ENCODE measurements around the gene ANKRA2. TPM values are rescaled to one million over a fixed set of nuclear protein-coding genes. Genes with fewer than 3 reads are reported as not detected.

The ANKRA2 gene, protein sequence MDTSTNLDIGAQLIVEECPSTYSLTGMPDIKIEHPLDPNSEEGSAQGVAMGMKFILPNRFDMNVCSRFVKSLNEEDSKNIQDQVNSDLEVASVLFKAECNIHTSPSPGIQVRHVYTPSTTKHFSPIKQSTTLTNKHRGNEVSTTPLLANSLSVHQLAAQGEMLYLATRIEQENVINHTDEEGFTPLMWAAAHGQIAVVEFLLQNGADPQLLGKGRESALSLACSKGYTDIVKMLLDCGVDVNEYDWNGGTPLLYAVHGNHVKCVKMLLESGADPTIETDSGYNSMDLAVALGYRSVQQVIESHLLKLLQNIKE
- 16.6 TPM for polyA plus RNA-seq (2013, experiment 1 of 2; ENCODE audit: insufficient read length)
- 23.1 TPM for polyA plus RNA-seq (2013, experiment 2 of 2; ENCODE audit: insufficient read length)

GRCh38 chr5:73565139-73565968 lies at the start of gene ANKRA2, which contains the start of gene UTP15:
TSS of gene ANKRA2 (minus strand) at chr5:73565639. CDS start at chr5:73562881, 2,758 bp downstream.
TSS of gene UTP15 (plus strand) at chr5:73565743. CDS start at chr5:73567345, 1,602 bp downstream.
- DNase-seq, result peak; percentile 98

GRCh38 chr5:73615085-73615484 lies 49.6 kb upstream of the ANKRA2 start:
- no peak for DNase-seq

- DNase-seq, result no peak
Measured at GRCh38 chr5:73612799-73613198, 47.4 kb upstream of the ANKRA2 start.

DNA sequence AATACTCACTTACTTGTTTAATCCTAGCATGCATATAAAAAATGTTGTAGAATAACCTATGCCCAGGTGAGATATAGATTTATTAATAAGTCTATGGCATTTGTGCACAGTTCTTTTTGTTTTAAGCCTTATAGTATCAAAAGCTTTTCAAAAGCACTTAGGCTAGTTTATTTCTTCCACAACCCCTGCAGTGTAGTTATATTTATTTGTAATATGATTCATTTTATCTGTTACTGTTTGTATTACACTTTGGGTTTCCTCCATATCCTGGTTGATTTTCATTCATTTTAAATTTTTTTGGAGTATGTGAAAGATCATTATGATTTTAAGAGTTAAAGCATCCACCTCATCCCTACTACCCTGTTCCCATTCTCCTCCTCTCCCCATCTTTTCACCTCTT lies 41.8 kb upstream of the ANKRA2 start:
- no peak for DNase-seq

DNA sequence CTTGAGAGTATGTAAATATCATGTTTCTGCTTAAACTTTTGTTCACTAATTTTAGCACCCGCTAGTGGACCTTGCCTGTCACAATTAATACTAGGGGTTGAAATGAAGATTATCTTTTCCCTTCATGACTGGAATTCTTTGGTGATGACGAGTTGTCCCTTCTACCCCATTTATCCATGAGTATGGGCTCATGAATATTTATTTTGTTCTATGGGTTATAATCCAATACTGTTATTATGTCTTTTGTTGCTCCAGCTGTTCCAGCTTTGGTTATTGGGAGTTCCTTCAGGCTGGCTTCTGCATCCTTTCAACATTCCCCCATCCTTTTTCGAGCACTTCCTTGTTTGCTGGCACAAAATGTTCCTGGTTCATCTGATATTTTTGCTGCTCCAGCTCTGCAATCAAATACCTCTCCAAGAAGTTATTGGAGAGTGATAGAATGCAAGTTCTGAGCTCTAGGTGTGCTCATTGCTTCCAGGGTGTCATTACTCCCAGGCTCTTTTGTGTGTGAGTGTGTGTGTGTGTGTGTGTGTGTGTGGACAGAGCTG lies 40.8 kb upstream of the ANKRA2 start:
- peak; percentile 42 for DNase-seq

DNA sequence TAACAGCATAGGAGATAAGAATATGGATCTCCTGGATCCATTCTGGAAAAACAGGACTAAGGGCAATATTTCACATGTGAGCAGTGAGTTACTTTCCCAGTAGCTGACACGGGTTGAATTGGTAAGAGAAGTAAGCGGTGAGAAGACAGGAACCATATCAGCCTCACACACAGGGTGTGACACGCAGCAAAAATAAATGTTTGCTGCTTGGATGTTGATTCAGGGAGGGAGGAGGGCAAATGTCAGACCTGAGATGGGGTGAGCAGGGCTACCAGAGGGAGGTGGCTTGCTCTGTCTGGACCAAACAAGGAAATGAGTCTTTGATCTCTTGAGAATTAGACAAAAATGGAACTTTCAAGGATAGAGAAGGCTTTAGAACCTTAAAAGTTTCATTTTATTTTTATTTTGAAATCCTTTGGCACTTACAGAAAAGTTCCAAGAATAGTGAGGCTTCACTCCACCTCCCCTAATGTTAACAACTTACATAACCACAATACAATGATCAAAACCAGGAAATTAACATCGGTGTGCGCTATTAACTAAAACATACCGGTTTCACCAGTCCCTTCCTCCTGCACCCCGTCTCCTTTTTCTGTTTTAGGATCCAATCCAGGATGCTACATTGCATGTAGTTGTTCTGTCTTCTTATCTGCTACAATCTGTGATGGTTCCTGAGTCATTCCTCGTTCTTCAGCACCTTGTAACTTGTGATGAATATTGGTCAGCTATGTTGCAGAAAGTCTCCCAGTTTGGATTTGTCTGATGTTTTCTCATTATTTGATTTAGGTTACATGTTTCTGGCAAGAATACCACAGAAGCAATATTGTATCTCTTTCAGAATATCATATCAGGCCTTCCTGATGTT lies 40.0 kb upstream of the ANKRA2 start:
- no peak for DNase-seq

DNA sequence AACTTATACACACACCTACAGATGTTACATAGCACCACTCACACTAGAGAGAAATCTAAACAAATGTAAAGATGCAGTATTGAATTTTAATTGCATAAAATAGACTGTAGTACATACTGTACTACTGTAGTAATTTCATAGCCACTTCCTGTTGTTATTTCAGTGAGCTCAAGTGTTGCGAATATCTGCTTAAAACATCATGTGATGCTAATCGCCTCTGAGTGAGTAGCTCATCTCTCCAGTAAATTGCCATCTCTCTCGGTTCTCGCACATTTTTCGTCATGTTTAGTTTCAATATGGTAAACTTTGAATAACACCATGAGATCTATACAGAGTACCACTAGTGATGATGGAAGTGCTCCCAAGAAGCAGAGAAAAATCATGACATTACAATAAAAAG lies 38.6 kb upstream of the ANKRA2 start:
- DNase-seq, result no peak

DNA sequence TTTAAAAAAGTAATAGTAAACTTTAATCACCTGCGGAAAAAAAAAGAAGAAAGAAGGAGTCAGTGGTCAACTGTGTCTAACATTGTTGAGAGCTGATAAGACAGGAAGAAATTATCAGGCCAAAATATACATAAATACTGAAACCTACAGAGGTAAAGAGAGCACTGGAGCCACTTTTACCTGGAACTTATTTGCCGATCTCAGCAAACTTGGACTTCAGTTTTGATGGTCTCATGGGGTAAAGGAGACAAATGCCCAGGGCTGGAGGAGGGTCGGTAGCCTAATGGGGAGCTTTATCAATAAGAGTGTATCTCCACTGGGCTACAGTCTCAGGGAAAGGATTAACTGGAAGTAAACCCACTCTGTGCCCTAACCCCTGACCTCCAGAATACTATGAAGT lies 33.9 kb upstream of the ANKRA2 start:
- no peak for DNase-seq

GRCh38 chr5:73596705-73597328 lies 31.4 kb upstream of the ANKRA2 start:
- peak; percentile 23 for DNase-seq

- peak; percentile 78 for DNase-seq
Measured at GRCh38 chr5:73592551-73592950, 27.1 kb upstream of the ANKRA2 start.

- peak; percentile 62 for DNase-seq
Measured at GRCh38 chr5:73591698-73592501, 26.5 kb upstream of the ANKRA2 start.

GRCh38 chr5:73591102-73591695 lies 25.8 kb upstream of the ANKRA2 start:
- DNase-seq, result peak; percentile 80

- no peak for DNase-seq
Measured at GRCh38 chr5:73587923-73588322, 22.5 kb upstream of the ANKRA2 start.

GRCh38 chr5:73582285-73583145 lies 17.1 kb upstream of the ANKRA2 start:
- no peak for DNase-seq

DNA sequence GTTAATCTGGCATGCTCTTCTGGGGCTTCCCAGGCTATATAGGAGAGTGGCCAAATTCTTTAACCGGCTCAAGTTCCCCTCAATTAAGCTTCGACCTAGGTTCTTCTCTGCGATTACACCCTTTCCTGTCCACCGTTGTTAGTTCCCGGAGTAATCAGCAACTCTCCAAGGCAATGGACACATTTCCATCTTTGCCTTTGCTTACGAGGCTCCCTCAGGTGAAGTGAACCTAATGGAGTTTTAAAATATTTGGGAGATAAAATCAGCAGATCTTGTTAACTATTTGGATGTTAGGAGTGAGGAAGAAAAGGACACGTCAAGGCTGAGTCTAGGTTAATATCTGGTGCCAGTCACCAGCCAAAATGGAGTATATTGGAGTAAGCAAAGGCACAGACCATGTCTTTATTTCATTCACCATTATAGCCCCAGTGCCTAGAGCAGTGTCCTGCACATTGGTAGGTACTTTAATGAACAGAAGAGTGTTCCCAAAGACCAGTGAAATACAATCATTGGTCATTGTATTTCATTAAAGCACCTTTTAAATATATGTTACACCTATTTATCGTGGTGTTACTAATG lies 619 bp upstream of the ANKRA2 start:
- DNase-seq, result no peak

DNA sequence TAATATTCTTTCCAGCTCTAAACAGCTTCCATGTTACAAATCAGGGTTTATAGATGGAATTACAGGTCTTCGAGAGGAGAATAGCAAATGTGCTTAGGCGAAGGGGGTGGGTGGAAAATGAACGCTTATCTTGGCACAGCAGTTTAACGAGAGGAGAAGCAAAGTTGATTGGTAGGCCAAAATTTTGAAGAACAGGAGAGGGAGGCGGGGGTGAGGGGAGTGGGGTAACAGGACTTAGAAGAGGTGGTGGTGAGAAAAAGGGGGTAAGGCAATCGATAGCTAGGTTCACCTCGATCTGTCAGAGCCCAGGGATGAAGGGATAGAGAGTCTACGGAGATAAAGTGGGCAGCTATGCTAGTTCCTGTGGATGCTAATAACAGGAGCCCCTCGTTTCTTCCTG lies 764 bp downstream of the ANKRA2 start:
- DNase-seq, result no peak

DNA sequence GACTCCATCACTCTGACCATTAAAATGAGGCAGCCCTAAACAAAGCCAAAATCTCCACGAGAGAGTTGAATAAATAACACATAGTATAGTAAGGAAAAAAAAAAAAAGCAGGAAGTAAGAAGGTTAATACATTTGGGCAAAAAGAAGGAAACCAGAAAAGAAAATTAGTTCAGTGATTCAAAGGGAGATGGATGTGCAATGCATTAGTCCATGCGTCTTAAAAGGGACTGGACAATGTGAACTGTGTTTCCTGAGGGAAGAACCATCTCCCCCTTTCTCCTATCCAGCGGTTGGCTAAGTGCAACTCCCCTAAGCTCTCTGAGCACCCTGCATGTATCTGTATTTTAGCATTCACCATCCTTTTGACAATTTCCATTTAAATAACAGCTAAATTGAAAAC lies 1.4 kb downstream of the ANKRA2 start:
- no peak for DNase-seq

DNA sequence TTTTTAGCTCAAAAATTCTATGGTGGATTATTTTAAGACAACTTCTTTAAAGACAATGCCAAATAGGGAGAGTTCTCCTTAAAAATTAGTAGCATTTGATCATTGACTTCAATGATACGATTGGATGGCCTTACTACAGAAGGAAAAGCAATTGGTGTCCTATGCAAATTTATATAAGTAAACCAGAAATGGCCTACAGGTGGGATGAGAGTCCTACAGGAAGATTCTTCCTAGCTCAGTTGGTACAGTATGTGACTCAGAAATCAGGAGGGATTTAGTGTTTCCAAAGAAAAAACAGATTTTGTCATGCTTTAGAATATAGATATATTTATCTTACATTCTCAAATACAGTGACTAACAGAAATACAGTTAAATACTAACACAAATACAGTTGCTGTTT lies 6.5 kb downstream of the ANKRA2 start:
- DNase-seq, result no peak

GRCh38 chr5:73552642-73553041 lies 12.8 kb downstream of the ANKRA2 start:
- DNase-seq, result no peak

Data from fibroblast of skin of back (primary cell).